Stomach (tissue), 9 donors: ENCODE results near the gene ZFHX2. TPM values are rescaled to one million over a fixed set of nuclear protein-coding genes. Genes with fewer than 3 reads are reported as not detected.
A peak's percentile ranks its signal among the peaks of the same experiment; 100 is the strongest.

Experiments
- DNase-seq, 2 donors: peaks; one replicate each; pipeline versions ENCODE4 v3.0.0 to v3.0.0-alpha.2; 2013 to 2019
- H3K27ac ChIP-seq, 5 donors: fragments of 200-600 bp in 4 of 5; sonication (generic) in 4 of 5; one replicate each; pipeline ENCODE4 v1.5.1; 2013 to 2019; ENCODE audit warnings: mild to moderate bottlenecking in 1 of 5, moderate library complexity in 1 of 5
- H3K27me3 ChIP-seq, 3 donors: fragments of 200-600 bp; sonication (generic); one replicate each; pipeline ENCODE4 v1.5.1; 2017 to 2019; ENCODE audit warnings: mixed run types in 1 of 3
- H3K36me3 ChIP-seq, 4 donors: fragments of 200-600 bp; sonication (generic); 1 replicate in 3 of 4; 2 replicates in 1 of 4; pipeline ENCODE4 v1.5.1; 2016 to 2019
- H3K4me1 ChIP-seq, 4 donors: fragments of 200-600 bp; sonication (generic); one replicate each; pipeline ENCODE4 v1.5.1; 2016 to 2019
- H3K4me3 ChIP-seq, 4 donors: fragments of 200-600 bp; sonication (generic) in 3 of 4; one replicate each; pipeline ENCODE4 v1.5.1; 2016 to 2019; ENCODE audit warnings: mild to moderate bottlenecking in 1 of 4
- H3K9me3 ChIP-seq, 4 donors: fragments of 200-600 bp; sonication (generic); one replicate each; pipeline ENCODE4 v1.5.1; 2016 to 2019
- CTCF ChIP-seq, 7 experiments: fragments of 450-650 bp in 4 of 7; fragments of 200-600 bp in 3 of 7; sonication (generic) in 3 of 7; IDR thresholded peaks; one replicate each; pipeline ENCODE4 v1.5.1; 2016 to 2019; ENCODE audit warnings: antibody characterized with exemption in 7 of 7, control low read depth in 2 of 7, mild to moderate bottlenecking in 1 of 7
- EP300 ChIP-seq: sonication (generic); formaldehyde crosslinking; IDR thresholded peaks from one replicate; pipeline ENCODE4 v1.6.1; 2017; ENCODE audit warnings: antibody characterized with exemption
- POLR2A ChIP-seq, 4 donors: fragments of 450-650 bp; IDR thresholded peaks; one replicate each; pipeline ENCODE4 v1.6.1; 2016; ENCODE audit warnings: antibody characterized with exemption in 4 of 4, control low read depth in 2 of 4, mild to moderate bottlenecking in 1 of 4, moderate library complexity in 1 of 4
- POLR2AphosphoS5 ChIP-seq, 3 donors: sonication (generic); formaldehyde crosslinking; IDR thresholded peaks; one replicate each; pipeline ENCODE4 v1.6.1; 2016; ENCODE audit warnings: antibody characterized with exemption in 3 of 3
- WGBS, 5 donors: extraction: QIAGEN DNeasy Blood & Tissue Kit in 3 of 5; methylation state at CpG; one replicate each; pipeline versions ENCODE4 v1.1.5 to v1.1.7; 2013 to 2018; 5-methylcytosine and 5-hydroxymethylcytosine counted together
- intact Hi-C: fragments of 100-400 bp; cut with DNase I; formaldehyde crosslinking; loops from one replicate; pipeline ENCODE4 v1.15.1; 2023; ENCODE audit warnings: low total_unique reads
- polyA plus RNA-seq, 3 donors: library from polyadenylated mRNA; stranded (reverse); fragments of 200-250 nt; gene quantifications; one replicate each; pipeline ENCODE4 v1.2.3, GENCODE V29; 2013
- total RNA-seq, 5 donors: library from RNA; depleted of rRNA; stranded (reverse); fragments of >200 nt; gene quantifications; one replicate each; pipeline versions ENCODE4 v1.1.0 to v1.2.3, GENCODE V29; 2014 to 2016
- donor health status: healthy with polysubstance abuse.
- donor health status: Bipolar disorder and iron deficiency.
- donor health status: healthy.

Gene ZFHX2
- total and polyA plus RNA-seq, 8 donors, result under 0.01 to 2.9 (median 0.68) TPM; not detected in 1

GRCh38 chr14:23557521-23557920 is 6.0 kb upstream of the ZFHX2 start:
- peak overlapping the region in 4 of 5 donors; percentile 95 to 99 (median 97) for H3K27ac ChIP-seq
- peaks cover 29 to 46% (median 44%) of the 10 kb centered on the region in 4 donors for H3K36me3 ChIP-seq
- no peak for DNase-seq
- intact Hi-C loops, result no loop called here
- H3K4me3 ChIP-seq, result peak overlapping the region in 3 of 4 donors; percentile 59 to 92 (median 86)
- no peaks in the 10 kb centered on the region for H3K9me3 ChIP-seq
- TF ChIP-seq POLR2A (IDR thresholded peaks at IDR 0.05) (no peak), CTCF (IDR thresholded peaks at IDR 0.05) (no peak), EP300 (no peak), POLR2AphosphoS5 (IDR thresholded peaks at IDR 0.05) (no peak)
- no peaks in the 10 kb centered on the region for H3K27me3 ChIP-seq
- H3K4me1 ChIP-seq, result peaks cover 18 to 41% (median 33%) of the 10 kb centered on the region in 4 donors
- WGBS, 5 donors, result 23 to 40% (median 26%) methylated on average over 2 of the region's 2 CpGs

GRCh38 chr14:23556700-23557440 is 5.3 kb upstream of the ZFHX2 start:
- H3K9me3 ChIP-seq, result no peaks in the 10 kb centered on the region
- H3K36me3 ChIP-seq, result peaks cover 24 to 39% (median 37%) of the 10 kb centered on the region in 4 donors
- 22 to 33% (median 29%) methylated on average over 15 to 17 of the region's 17 CpGs for WGBS, 5 donors
- H3K4me1 ChIP-seq, result peaks cover 18 to 42% (median 35%) of the 10 kb centered on the region in 4 donors
- TF ChIP-seq EP300 (no peak), POLR2AphosphoS5 (IDR thresholded peaks at IDR 0.05) (no peak), CTCF (IDR thresholded peaks at IDR 0.05) (no peak), POLR2A (IDR thresholded peaks at IDR 0.05) (no peak)
- H3K27me3 ChIP-seq, result no peaks in the 10 kb centered on the region
- H3K4me3 ChIP-seq, result peak overlapping the region; percentile 59 to 92 (median 84)
- intact Hi-C loops, result no loop called here
- DNase-seq, result no peak
- H3K27ac ChIP-seq, result peak overlapping the region; percentile 95 to 99 (median 98)

GRCh38 chr14:23555882-23556699 is 4.5 kb upstream of the ZFHX2 start, which contains the start of gene THTPA:
Gene THTPA (plus strand): TSS chr14:23556271. CDS start chr14:23556758, 487 bp downstream.
- intact Hi-C loops, result no loop called here
- Histone ChIP-seq H3K9me3 (no peaks in the 10 kb centered on the region), H3K4me3 (peak within 1 kb of the TSS; percentile 59 to 92 (median 84)), H3K36me3 (peaks cover 17 to 31% (median 30%) of the 10 kb centered on the region in 4 donors), H3K4me1 (peaks cover 18 to 45% (median 41%) of the 10 kb centered on the region in 4 donors), H3K27me3 (no peaks in the 10 kb centered on the region), H3K27ac (peak within 1 kb of the TSS; percentile 95 to 99 (median 98))
- TF ChIP-seq POLR2A (IDR thresholded peaks at IDR 0.05) (peak in 1 of 4 donors; percentile 21), POLR2AphosphoS5 (IDR thresholded peaks at IDR 0.05) (peak in 2 of 3 donors; percentile 68 to 88), EP300 (no peak), CTCF (IDR thresholded peaks at IDR 0.05) (no peak)
- peak; percentile 94 to 97 for DNase-seq
- 0 to 2% (median 1%) methylated on average over 19 to 54 of the region's 54 CpGs for WGBS, 5 donors

- H3K27ac ChIP-seq, result peak overlapping the region; percentile 95 to 99 (median 98)
- peaks cover 0 to 2% (median 0%) of the 10 kb centered on the region in 3 donors for H3K27me3 ChIP-seq
- peak overlapping the region; percentile 59 to 92 (median 84) for H3K4me3 ChIP-seq
- TF ChIP-seq POLR2A (IDR thresholded peaks at IDR 0.05) (no peak), CTCF (IDR thresholded peaks at IDR 0.05) (no peak), POLR2AphosphoS5 (IDR thresholded peaks at IDR 0.05) (no peak), EP300 (no peak)
- intact Hi-C loops, result no loop called here
- no peaks in the 10 kb centered on the region for H3K9me3 ChIP-seq
- H3K36me3 ChIP-seq, result peaks cover 17 to 26% (median 25%) of the 10 kb centered on the region in 4 donors
- WGBS, 5 donors, result 0 to 2% (median 1%) methylated on average over 14 of the region's 14 CpGs
- peaks cover 21 to 51% (median 47%) of the 10 kb centered on the region in 4 donors for H3K4me1 ChIP-seq
- no peak for DNase-seq
Observed at GRCh38 chr14:23555533-23555881, 3.9 kb upstream of the ZFHX2 start.
